ENCODE measurements around the gene AVEN. TPM values are rescaled to one million over a fixed set of nuclear protein-coding genes. Genes with fewer than 3 reads are reported as not detected.

The AVEN gene
- total RNA-seq, 4 donors from 2014 or later = 14.8 to 38.7 (median 26.9) TPM

DNA sequence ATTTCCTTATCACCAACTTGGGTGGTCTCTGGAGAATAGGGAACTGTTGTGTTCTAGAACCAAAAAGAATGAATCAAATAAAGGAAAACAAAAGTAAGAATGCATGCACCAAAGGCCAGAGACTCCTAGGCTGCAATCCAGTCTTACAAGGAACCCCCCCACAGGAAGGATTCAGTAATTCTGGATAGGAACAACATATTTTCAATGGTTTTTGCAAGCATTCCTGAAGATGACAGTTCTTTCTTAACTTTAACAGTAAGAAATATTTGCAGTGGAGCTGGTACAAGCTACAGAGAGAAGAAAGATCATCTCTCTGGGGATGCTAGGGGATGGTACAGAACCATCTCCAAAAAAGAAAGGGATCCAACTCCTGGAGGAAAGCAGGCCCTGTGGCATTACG lies 186.9 kb downstream of the AVEN start:
- H3K27ac ChIP-seq = no peak overlapping the region
- no peak for ATAC-seq
- H3K27me3 ChIP-seq = no peaks in the 10 kb centered on the region
- H3K4me3 ChIP-seq = no peak overlapping the region
- no peaks in the 10 kb centered on the region for H3K9me3 ChIP-seq
- H3K4me1 ChIP-seq = no peaks in the 10 kb centered on the region
- WGBS, 2 donors (ENCODE audit: low coverage in 1 of 2) = 40 to 41% methylated on average over 1 of the region's 1 CpG
- H3K36me3 ChIP-seq = peaks cover 0 to 27% of the 10 kb centered on the region in 2 donors
- TF ChIP-seq POLR2A (IDR thresholded peaks at IDR 0.05) = no peak
- TF ChIP-seq, protein P1, sequence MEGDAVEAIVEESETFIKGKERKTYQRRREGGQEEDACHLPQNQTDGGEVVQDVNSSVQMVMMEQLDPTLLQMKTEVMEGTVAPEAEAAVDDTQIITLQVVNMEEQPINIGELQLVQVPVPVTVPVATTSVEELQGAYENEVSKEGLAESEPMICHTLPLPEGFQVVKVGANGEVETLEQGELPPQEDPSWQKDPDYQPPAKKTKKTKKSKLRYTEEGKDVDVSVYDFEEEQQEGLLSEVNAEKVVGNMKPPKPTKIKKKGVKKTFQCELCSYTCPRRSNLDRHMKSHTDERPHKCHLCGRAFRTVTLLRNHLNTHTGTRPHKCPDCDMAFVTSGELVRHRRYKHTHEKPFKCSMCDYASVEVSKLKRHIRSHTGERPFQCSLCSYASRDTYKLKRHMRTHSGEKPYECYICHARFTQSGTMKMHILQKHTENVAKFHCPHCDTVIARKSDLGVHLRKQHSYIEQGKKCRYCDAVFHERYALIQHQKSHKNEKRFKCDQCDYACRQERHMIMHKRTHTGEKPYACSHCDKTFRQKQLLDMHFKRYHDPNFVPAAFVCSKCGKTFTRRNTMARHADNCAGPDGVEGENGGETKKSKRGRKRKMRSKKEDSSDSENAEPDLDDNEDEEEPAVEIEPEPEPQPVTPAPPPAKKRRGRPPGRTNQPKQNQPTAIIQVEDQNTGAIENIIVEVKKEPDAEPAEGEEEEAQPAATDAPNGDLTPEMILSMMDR (IDR thresholded peaks at IDR 0.05) = no peak
- no peak for TF ChIP-seq EP300 (IDR thresholded peaks at IDR 0.05)
- TF ChIP-seq POLR2AphosphoS5 (IDR thresholded peaks at IDR 0.05) = no peak

DNA sequence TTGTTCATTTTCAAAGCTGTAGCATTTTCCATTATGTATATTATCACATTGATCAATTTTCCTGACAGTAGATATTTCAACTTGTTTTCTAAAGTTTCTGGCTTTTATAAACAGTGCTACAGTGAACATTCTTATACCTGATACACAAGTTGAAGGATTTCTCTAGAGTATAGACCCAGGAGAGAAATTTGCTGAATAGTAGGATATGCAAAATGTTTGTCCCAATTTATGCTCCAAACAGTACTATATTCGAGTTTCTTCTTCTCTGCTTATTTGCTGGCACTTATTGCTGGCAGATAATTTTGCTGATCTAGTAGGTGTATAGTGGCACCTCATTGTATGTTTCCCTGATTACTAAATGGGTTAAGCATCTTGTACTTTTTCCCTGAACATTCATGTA lies 187.9 kb downstream of the AVEN start:
- Histone ChIP-seq H3K27me3 (no peaks in the 10 kb centered on the region), H3K27ac (no peak overlapping the region), H3K36me3 (peaks cover 0 to 19% of the 10 kb centered on the region in 2 donors), H3K4me1 (no peaks in the 10 kb centered on the region), H3K9me3 (no peaks in the 10 kb centered on the region), H3K4me3 (no peak overlapping the region)
- TF ChIP-seq POLR2AphosphoS5 (IDR thresholded peaks at IDR 0.05) = no peak
- TF ChIP-seq, protein P1 (IDR thresholded peaks at IDR 0.05) = no peak
- no peak for TF ChIP-seq EP300 (IDR thresholded peaks at IDR 0.05)
- no peak for TF ChIP-seq POLR2A (IDR thresholded peaks at IDR 0.05)
- 82 to 85% methylated on average over 1 of the region's 1 CpG for WGBS, 2 donors (ENCODE audit: low coverage in 1 of 2)
- ATAC-seq = no peak

DNA sequence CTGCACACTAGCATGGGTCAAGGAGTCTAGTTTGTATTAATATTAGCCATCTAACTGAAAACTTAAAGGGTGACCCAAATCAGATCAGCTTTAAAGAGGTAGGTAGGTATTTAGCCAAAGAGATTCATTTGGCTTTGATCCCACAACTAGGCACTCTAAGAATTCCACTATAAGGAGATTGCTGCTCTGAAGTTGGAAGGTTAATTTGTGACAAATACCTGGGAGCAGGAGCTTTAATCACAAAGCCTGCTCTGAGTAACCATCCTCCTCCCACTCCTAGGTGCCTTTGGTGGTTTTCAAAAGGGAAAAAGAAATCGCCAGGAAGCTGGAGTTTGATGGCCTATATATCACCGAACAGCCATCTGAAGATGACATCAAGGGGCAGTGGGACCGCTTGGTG lies 191.0 kb downstream of the AVEN start:
- WGBS, 2 donors (ENCODE audit: low coverage in 1 of 2) = 100% methylated on average over 3 of the region's 3 CpGs
- TF ChIP-seq, protein P1 (IDR thresholded peaks at IDR 0.05) = no peak
- TF ChIP-seq POLR2AphosphoS5 (IDR thresholded peaks at IDR 0.05) = no peak

DNA sequence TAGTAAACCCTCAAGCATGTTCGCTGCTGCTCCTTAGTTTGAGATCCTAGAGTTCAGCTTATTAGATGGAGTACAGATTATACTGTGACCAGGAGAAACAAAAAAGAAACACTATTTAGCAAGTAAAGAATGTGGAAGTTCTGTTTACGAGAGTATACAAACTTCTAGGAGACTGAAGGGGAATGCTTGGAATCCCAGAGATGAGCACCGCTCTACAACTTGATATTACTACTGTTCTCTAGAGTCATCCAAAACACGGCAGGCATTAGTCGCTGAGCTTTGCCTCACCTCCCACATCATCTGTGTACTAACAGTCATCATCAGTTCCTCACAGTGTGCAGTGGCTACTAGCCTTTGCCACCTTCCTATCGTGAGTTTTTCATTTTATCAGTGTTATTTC lies 192.1 kb downstream of the AVEN start:
- ATAC-seq = no peak
- peaks cover 0 to 10% of the 10 kb centered on the region in 2 donors for H3K36me3 ChIP-seq
- no peaks in the 10 kb centered on the region for H3K9me3 ChIP-seq
- TF ChIP-seq, protein P1 (IDR thresholded peaks at IDR 0.05) = no peak
- TF ChIP-seq POLR2AphosphoS5 (IDR thresholded peaks at IDR 0.05) (no peak), POLR2A (IDR thresholded peaks at IDR 0.05) (no peak), EP300 (IDR thresholded peaks at IDR 0.05) (no peak)
- no peaks in the 10 kb centered on the region for H3K4me1 ChIP-seq
- H3K4me3 ChIP-seq = no peak overlapping the region
- no peaks in the 10 kb centered on the region for H3K27me3 ChIP-seq
- no peak overlapping the region for H3K27ac ChIP-seq
- WGBS, 2 donors (ENCODE audit: low coverage in 1 of 2) = 82 to 90% methylated on average over 6 of the region's 6 CpGs

More for the DNA sequence above, 191.0 kb downstream of the AVEN start:
- H3K27me3 ChIP-seq = no peaks in the 10 kb centered on the region
- peaks cover 0 to 8% of the 10 kb centered on the region in 2 donors for H3K36me3 ChIP-seq
- no peaks in the 10 kb centered on the region for H3K4me1 ChIP-seq
- no peak overlapping the region for H3K4me3 ChIP-seq
- no peak for ATAC-seq
- H3K9me3 ChIP-seq = no peaks in the 10 kb centered on the region
- no peak overlapping the region for H3K27ac ChIP-seq

DNA sequence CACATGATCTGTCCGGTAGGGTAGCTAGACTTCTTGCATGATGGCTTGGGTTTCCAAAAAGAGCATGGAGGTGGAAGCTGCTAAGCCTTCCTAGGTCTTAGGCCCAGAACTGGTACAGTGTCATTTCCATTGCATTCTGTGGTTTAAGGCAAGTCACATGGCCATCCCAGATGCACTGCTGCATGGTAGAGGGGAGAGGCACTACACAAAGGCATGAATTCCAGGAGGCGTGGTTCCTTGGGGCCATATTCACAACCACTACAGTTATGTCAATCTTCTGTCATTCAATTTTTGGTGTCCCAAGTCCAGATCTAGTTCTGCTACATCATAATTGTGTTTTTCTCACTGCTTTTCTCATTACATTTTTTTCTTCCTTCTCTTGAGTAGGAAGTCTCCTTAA lies 192.9 kb downstream of the AVEN start:
- WGBS, 2 donors (ENCODE audit: low coverage in 1 of 2) = 100% methylated on average over 1 of the region's 2 CpGs
- Histone ChIP-seq H3K27me3 (no peaks in the 10 kb centered on the region), H3K4me3 (no peak overlapping the region), H3K4me1 (no peaks in the 10 kb centered on the region), H3K36me3 (peaks cover 0 to 11% of the 10 kb centered on the region in 2 donors), H3K9me3 (no peaks in the 10 kb centered on the region), H3K27ac (no peak overlapping the region)
- ATAC-seq = no peak
- TF ChIP-seq POLR2A (IDR thresholded peaks at IDR 0.05) (no peak), EP300 (IDR thresholded peaks at IDR 0.05) (no peak), POLR2AphosphoS5 (IDR thresholded peaks at IDR 0.05) (no peak)
- TF ChIP-seq, protein P1 (IDR thresholded peaks at IDR 0.05) = no peak
